22Rv1 (cell line): ENCODE measurements around the gene DTNA.

Source experiments
- H3K27ac ChIP-seq: fragments of 450-650 bp; 2 replicates; pipeline ENCODE4 v1.5.1; 2017
- CTCF ChIP-seq: fragments of 450-650 bp; IDR thresholded peaks from 2 replicates; pipeline ENCODE4 v1.5.1; 2017; ENCODE audit warnings: mild to moderate bottlenecking
- ZFX ChIP-seq: fragments of 450-650 bp; IDR thresholded peaks from 2 replicates; pipeline ENCODE4 v1.6.1; 2017; ENCODE audit warnings: antibody characterized with exemption, borderline replicate concordance

The DTNA gene

GRCh38 chr18:34752056-34752455 is 42.0 kb downstream of the DTNA start:
- no peak overlapping the region for H3K27ac ChIP-seq
- no peak for TF ChIP-seq CTCF
- TF ChIP-seq ZFX = no peak

GRCh38 chr18:34754300-34754699 is 44.2 kb downstream of the DTNA start:
- no peak overlapping the region for H3K27ac ChIP-seq
- TF ChIP-seq ZFX (no peak), CTCF (no peak)

GRCh38 chr18:34757666-34758065 is 47.6 kb downstream of the DTNA start:
- H3K27ac ChIP-seq = no peak overlapping the region
- TF ChIP-seq ZFX (no peak), CTCF (no peak)

- no peak for TF ChIP-seq CTCF
- no peak for TF ChIP-seq ZFX
- no peak overlapping the region for H3K27ac ChIP-seq
Measured at GRCh38 chr18:34758378-34758948, 48.4 kb downstream of the DTNA start.

GRCh38 chr18:34760444-34760843 is 50.3 kb downstream of the DTNA start:
- no peak overlapping the region for H3K27ac ChIP-seq
- TF ChIP-seq CTCF (no peak), ZFX (no peak)

- H3K27ac ChIP-seq = no peak overlapping the region
- no peak for TF ChIP-seq ZFX
- TF ChIP-seq CTCF = no peak
Measured at GRCh38 chr18:34764451-34764850, 54.4 kb downstream of the DTNA start.

- no peak overlapping the region for H3K27ac ChIP-seq
- TF ChIP-seq ZFX (no peak), CTCF (no peak)
Measured at GRCh38 chr18:34767601-34768027, 57.5 kb downstream of the DTNA start.
